ENCODE measurements around the gene ELANE. TPM values are rescaled to one million over a fixed set of nuclear protein-coding genes. Genes with fewer than 3 reads are reported as not detected.

ELANE gene
- total and polyA plus RNA-seq, 7 donors: 0.64 to 3.6 (median 1.8) TPM; not detected in 3

DNA sequence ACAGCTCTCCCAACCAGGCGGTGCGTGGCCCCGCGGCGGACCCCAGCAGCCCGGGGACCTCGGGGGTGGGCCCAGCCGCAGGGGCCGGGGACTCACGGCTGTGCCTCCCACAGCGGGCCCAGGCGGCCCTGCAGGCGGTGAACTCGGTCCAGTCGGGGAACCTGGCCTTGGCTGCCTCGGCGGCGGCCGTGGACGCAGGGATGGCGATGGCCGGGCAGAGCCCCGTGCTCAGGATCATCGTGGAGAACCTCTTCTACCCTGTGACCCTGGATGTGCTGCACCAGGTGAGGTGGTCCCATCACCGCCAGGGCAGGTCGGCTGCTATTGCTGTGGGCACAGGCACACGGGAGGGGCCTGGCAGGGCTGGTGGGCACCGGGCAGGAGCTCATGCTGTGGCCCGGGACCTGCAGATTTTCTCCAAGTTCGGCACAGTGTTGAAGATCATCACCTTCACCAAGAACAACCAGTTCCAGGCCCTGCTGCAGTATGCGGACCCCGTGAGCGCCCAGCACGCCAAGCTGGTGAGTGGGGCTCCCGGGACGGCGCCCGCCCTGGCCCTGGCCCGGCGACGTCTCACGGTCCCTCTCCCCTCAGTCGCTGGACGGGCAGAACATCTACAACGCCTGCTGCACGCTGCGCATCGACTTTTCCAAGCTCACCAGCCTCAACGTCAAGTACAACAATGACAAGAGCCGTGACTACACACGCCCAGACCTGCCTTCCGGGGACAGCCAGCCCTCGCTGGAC is 47.5 kb upstream of the ELANE start:
- intact Hi-C loops (cut with DNase I): no loop called here
- DNase-seq: no peak
- Histone ChIP-seq H3K36me3 (peaks cover 43 to 71% (median 56%) of the 10 kb centered on the region in 4 donors), H3K27me3 (no peaks in the 10 kb centered on the region), H3K4me1 (peaks cover 0 to 46% (median 42%) of the 10 kb centered on the region in 4 donors), H3K27ac (no peak overlapping the region), H3K4me3 (no peak overlapping the region), H3K9me3 (no peaks in the 10 kb centered on the region)
- TF ChIP-seq POLR2AphosphoS5 (IDR thresholded peaks at IDR 0.05): no peak
- TF ChIP-seq EP300 (IDR thresholded peaks at IDR 0.05): no peak
- TF ChIP-seq POLR2A (IDR thresholded peaks at IDR 0.05): no peak
- TF ChIP-seq, protein P1, sequence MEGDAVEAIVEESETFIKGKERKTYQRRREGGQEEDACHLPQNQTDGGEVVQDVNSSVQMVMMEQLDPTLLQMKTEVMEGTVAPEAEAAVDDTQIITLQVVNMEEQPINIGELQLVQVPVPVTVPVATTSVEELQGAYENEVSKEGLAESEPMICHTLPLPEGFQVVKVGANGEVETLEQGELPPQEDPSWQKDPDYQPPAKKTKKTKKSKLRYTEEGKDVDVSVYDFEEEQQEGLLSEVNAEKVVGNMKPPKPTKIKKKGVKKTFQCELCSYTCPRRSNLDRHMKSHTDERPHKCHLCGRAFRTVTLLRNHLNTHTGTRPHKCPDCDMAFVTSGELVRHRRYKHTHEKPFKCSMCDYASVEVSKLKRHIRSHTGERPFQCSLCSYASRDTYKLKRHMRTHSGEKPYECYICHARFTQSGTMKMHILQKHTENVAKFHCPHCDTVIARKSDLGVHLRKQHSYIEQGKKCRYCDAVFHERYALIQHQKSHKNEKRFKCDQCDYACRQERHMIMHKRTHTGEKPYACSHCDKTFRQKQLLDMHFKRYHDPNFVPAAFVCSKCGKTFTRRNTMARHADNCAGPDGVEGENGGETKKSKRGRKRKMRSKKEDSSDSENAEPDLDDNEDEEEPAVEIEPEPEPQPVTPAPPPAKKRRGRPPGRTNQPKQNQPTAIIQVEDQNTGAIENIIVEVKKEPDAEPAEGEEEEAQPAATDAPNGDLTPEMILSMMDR (IDR thresholded peaks at IDR 0.05): no peak
- 94% methylated on average over 53 of the region's 53 CpGs for WGBS, 2 donors

DNA sequence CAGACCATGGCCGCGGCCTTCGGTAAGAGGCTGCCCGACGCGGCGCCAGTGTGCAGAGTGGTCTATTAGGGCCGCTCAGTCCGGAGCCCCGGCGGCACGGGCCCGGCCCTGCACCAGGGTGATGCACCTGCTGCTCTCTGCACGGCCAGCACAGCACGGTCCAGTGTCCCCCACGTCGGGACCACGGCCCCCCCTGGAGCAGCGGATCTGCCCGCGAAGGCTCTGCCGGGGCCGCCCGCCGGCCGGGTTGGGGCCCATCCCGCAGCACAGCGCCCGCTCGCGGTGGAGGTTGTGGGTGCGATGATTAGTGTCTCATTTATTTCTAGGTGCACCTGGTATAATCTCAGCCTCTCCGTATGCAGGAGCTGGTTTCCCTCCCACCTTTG is 46.9 kb upstream of the ELANE start:
- Histone ChIP-seq H3K27me3 (no peaks in the 10 kb centered on the region), H3K4me3 (no peak overlapping the region), H3K4me1 (peaks cover 0 to 40% (median 36%) of the 10 kb centered on the region in 4 donors), H3K9me3 (no peaks in the 10 kb centered on the region), H3K27ac (no peak overlapping the region), H3K36me3 (peaks cover 49 to 74% (median 61%) of the 10 kb centered on the region in 4 donors)
- intact Hi-C loops (cut with DNase I): no loop called here
- TF ChIP-seq EP300 (IDR thresholded peaks at IDR 0.05) (no peak), POLR2AphosphoS5 (IDR thresholded peaks at IDR 0.05) (no peak), POLR2A (IDR thresholded peaks at IDR 0.05) (no peak)
- TF ChIP-seq, protein P1 (IDR thresholded peaks at IDR 0.05): no peak
- WGBS, 2 donors: 91 to 93% methylated on average over 33 of the region's 33 CpGs
- no peak for DNase-seq

DNA sequence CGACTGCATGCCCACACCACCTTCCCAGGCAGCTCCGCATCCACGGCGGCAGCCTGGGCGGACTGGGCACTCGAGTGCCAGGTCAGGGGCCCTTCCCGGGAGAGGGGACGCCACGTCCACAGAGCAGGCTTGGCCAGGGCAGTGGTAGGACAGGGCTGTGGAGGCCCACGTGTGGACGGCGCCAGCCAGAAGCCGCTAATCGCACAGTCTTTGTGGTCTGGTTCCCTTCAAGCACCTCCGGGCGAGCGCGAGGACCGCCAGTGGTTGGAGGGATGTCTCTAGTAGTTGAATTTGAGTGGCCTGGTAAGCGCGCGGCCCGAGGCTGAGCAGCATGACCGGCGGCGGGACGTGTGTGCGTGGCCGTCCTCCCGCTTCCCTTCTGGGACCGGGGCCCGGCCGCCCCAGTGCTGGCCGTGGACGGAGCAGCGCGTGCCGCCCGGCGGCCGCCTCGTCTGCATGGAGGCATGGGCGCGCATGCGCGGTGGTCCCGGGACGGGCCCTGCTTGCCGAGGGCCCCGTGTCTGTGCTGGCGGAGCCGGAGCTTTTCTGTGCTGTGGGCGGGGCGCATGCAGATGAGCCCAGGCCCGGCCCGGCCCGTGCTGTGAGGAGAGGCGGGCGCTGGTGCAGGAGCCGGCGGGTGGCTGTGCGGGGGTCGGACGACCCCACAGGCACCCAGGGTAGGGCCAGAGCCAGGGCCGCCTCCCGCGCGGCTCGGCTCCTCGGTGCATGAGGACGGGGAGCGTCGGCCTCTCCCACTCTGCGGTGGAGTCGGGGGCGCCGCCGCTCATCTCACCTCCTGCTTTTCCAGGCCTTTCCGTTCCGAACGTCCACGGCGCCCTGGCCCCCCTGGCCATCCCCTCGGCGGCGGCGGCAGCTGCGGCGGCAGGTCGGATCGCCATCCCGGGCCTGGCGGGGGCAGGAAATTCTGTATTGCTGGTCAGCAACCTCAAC is 46.2 kb upstream of the ELANE start:
- Histone ChIP-seq H3K9me3 (no peaks in the 10 kb centered on the region), H3K36me3 (peaks cover 54 to 76% (median 69%) of the 10 kb centered on the region in 4 donors), H3K4me1 (peaks cover 0 to 33% (median 29%) of the 10 kb centered on the region in 4 donors), H3K27ac (no peak overlapping the region), H3K27me3 (no peaks in the 10 kb centered on the region), H3K4me3 (no peak overlapping the region)
- TF ChIP-seq POLR2AphosphoS5 (IDR thresholded peaks at IDR 0.05): no peak
- TF ChIP-seq, protein P1 (IDR thresholded peaks at IDR 0.05): no peak
- no peak for TF ChIP-seq EP300 (IDR thresholded peaks at IDR 0.05)
- no peak for TF ChIP-seq POLR2A (IDR thresholded peaks at IDR 0.05)
- WGBS, 2 donors: 93 to 94% methylated on average over 93 of the region's 93 CpGs
- intact Hi-C loops (cut with DNase I): no loop called here
- DNase-seq: no peak

DNA sequence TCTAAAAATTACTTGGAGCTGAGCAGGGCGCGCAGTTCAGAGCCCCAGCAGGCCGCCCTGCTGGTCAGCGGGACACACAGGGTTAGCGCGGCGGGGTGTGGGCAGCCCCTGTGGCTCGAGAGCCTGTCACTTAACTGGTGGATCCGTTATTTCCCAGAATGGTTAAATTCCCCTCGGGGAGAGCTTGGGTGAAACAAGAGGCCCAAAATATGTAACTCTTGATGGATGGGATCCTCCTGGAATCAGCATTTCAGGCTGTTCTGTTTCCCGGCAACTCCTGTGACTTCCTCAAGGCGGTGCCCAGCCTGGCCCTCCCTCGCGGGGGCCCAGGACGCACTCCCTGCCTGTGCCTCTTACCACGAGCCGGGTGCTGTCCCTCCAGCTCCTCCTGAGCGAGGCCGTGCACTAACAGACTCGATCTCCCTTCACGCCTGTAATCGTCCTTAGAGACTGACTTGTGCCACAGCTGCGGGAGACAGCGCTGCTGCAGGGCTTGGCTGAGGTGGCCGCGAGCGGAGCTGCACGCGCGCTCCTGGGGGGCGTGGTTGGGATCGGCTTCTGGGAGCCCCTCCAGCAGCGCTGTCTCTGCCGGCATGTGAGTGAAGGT is 45.2 kb upstream of the ELANE start:
- TF ChIP-seq EP300 (IDR thresholded peaks at IDR 0.05): no peak
- no peak for DNase-seq
- WGBS, 2 donors: 90 to 92% methylated on average over 34 of the region's 34 CpGs
- H3K36me3 ChIP-seq: peaks cover 61 to 86% (median 78%) of the 10 kb centered on the region in 4 donors
- H3K9me3 ChIP-seq: no peaks in the 10 kb centered on the region
- H3K27me3 ChIP-seq: no peaks in the 10 kb centered on the region
- no peak overlapping the region for H3K27ac ChIP-seq
- no peak overlapping the region for H3K4me3 ChIP-seq
- intact Hi-C loops (cut with DNase I): no loop called here
- H3K4me1 ChIP-seq: peaks cover 0 to 23% (median 18%) of the 10 kb centered on the region in 4 donors

Data from sigmoid colon (tissue), 7 donors.